NOMO-1 treated with DMSO at 0.1 percent for 48 hours (cell line): ENCODE measurements around the gene NLK.

ENCODE experiments used
- DNase-seq: peaks from one replicate; lab custom pipeline; 2025; ENCODE audit not compliant: unreplicated experiment; lab: John Stamatoyannopoulos, UW

NLK gene

GRCh38 chr17:28039251-28039650 lies 3.2 kb upstream of the NLK start:
- DNase-seq: no peak

GRCh38 chr17:28040406-28040805 lies 2.1 kb upstream of the NLK start:
- no peak for DNase-seq

GRCh38 chr17:28041068-28041843 lies 1.2 kb upstream of the NLK start:
- peak; percentile 99 for DNase-seq

GRCh38 chr17:28041844-28042656 lies 427 bp upstream of the NLK start:
- DNase-seq: no peak

- no peak for DNase-seq
These were observed 329 bp downstream of the NLK start for GRCh38 chr17:28042721-28043291.

- DNase-seq: no peak
These were observed 819 bp downstream of the NLK start for GRCh38 chr17:28043296-28043695.

- no peak for DNase-seq
These were observed 1.3 kb downstream of the NLK start for GRCh38 chr17:28043741-28044140.

- DNase-seq: no peak
These were observed 2.8 kb downstream of the NLK start for GRCh38 chr17:28045304-28045703.

- no peak for DNase-seq
These were observed 3.8 kb downstream of the NLK start for GRCh38 chr17:28046034-28046825.

- DNase-seq: no peak
These were observed 5.3 kb downstream of the NLK start for GRCh38 chr17:28047806-28048205.

- DNase-seq: no peak
These were observed 6.6 kb downstream of the NLK start for GRCh38 chr17:28049071-28049470.

- DNase-seq: no peak
These were observed 10.7 kb downstream of the NLK start for GRCh38 chr17:28053044-28053670.

GRCh38 chr17:28053725-28054124 lies 11.2 kb downstream of the NLK start:
- no peak for DNase-seq

GRCh38 chr17:28055546-28056275 lies 13.2 kb downstream of the NLK start:
- DNase-seq: no peak

- DNase-seq: no peak
These were observed 13.8 kb downstream of the NLK start for GRCh38 chr17:28056276-28056620.

GRCh38 chr17:28057731-28058246 lies 15.3 kb downstream of the NLK start:
- DNase-seq: peak; percentile 78

- DNase-seq: no peak
These were observed 17.2 kb downstream of the NLK start for GRCh38 chr17:28059675-28060074.

- no peak for DNase-seq
These were observed 23.2 kb downstream of the NLK start for GRCh38 chr17:28065706-28066105.

GRCh38 chr17:28069061-28069460 lies 26.6 kb downstream of the NLK start:
- no peak for DNase-seq

GRCh38 chr17:28071179-28071578 lies 28.7 kb downstream of the NLK start:
- no peak for DNase-seq
